MM.1S (cell line): Measurements from ENCODE around the gene MYOG.
A peak's percentile ranks its signal among the peaks of the same experiment; 100 is the strongest.

ENCODE experiments used
- DNase-seq: peaks from one replicate; pipeline ENCODE4 v3.0.0-alpha.2; 2015
- H2AFZ ChIP-seq: fragments of 300-600 bp; sonication (generic); 2 replicates; pipeline ENCODE4 v1.6.0; 2016; ENCODE audit warnings: antibody characterized with exemption, low read length
- H3F3A ChIP-seq: fragments of 300-600 bp; sonication (generic); 2 replicates; pipeline ENCODE4 v1.6.1; 2016; ENCODE audit warnings: mild to moderate bottlenecking, antibody characterized with exemption, low read length, moderate library complexity, mixed read lengths; ENCODE audit not compliant: insufficient read depth
- H3K27ac ChIP-seq: fragments of 300-600 bp; sonication (generic); 2 replicates; pipeline ENCODE4 v1.5.1; 2016; ENCODE audit warnings: mild to moderate bottlenecking, low read length
- H3K27me3 ChIP-seq: fragments of 300-600 bp; sonication (generic); replicated peaks from 2 replicates; pipeline ENCODE4 v1.6.0; 2016; ENCODE audit warnings: low read length; ENCODE audit not compliant: insufficient read depth
- H3K36me3 ChIP-seq: fragments of 300-600 bp; sonication (generic); replicated peaks from 2 replicates; pipeline ENCODE4 v1.6.1; 2016; ENCODE audit warnings: mild to moderate bottlenecking, low read length, mixed read lengths; ENCODE audit not compliant: insufficient read depth
- H3K4me1 ChIP-seq: fragments of 300-600 bp; sonication (generic); 2 replicates; pipeline ENCODE4 v1.6.1; 2016; ENCODE audit warnings: low read length, mixed read lengths
- H3K4me2 ChIP-seq: fragments of 300-600 bp; sonication (generic); 2 replicates; pipeline ENCODE4 v1.6.0; 2016; ENCODE audit warnings: low read depth, low read length
- H3K4me3 ChIP-seq: fragments of 300-600 bp; sonication (generic); 2 replicates; pipeline ENCODE4 v1.5.1; 2016; ENCODE audit warnings: low read length, mixed read lengths
- H3K79me2 ChIP-seq: fragments of 300-600 bp; sonication (generic); 2 replicates; pipeline ENCODE4 v1.6.1; 2016; ENCODE audit warnings: mixed run types, low read length, mixed read lengths
- H3K9ac ChIP-seq: fragments of 300-600 bp; sonication (generic); 2 replicates; pipeline ENCODE4 v1.6.1; 2016; ENCODE audit warnings: low read length, mixed read lengths
- H3K9me2 ChIP-seq: fragments of 300-600 bp; sonication (generic); replicated peaks from 2 replicates; pipeline ENCODE4 v1.6.1; 2016; ENCODE audit warnings: mild to moderate bottlenecking, low read length, mixed read lengths; ENCODE audit not compliant: insufficient read depth
- H3K9me3 ChIP-seq: fragments of 300-600 bp; sonication (generic); replicated peaks from 2 replicates; pipeline ENCODE4 v1.6.1; 2016; ENCODE audit warnings: mild to moderate bottlenecking, low read length, mixed read lengths; ENCODE audit not compliant: insufficient read depth
- H4K20me1 ChIP-seq: fragments of 300-600 bp; sonication (generic); 2 replicates; pipeline ENCODE4 v1.6.1; 2016; ENCODE audit warnings: mild to moderate bottlenecking, low read length, moderate library complexity, mixed read lengths; ENCODE audit not compliant: insufficient read depth
- CTCF ChIP-seq: fragments of 300-600 bp; sonication (generic); IDR thresholded peaks from 2 replicates; pipeline ENCODE4 v1.5.1; 2016; ENCODE audit warnings: antibody characterized with exemption, low read length, mixed read lengths
- EZH2 ChIP-seq: fragments of 300-600 bp; sonication (generic); optimal IDR thresholded peaks from 2 replicates; pipeline ENCODE3; 2017; ENCODE audit warnings: low read depth, mild to moderate bottlenecking, antibody characterized with exemption, low read length, mixed read lengths
- EZH2phosphoT487 ChIP-seq: fragments of 300-600 bp; sonication (generic); IDR thresholded peaks from 2 replicates; pipeline ENCODE4 v1.6.1; 2018; ENCODE audit warnings: antibody characterized with exemption, low read length

The MYOG gene

GRCh38 chr1:203072911-203073310 is 12.9 kb downstream of the MYOG start:
- Histone ChIP-seq H3K4me3 (no peak overlapping the region), H3K79me2 (no peaks in the 10 kb centered on the region), H3K4me2 (no peak overlapping the region), H3K36me3 (no peaks in the 10 kb centered on the region), H3K27me3 (no peaks in the 10 kb centered on the region), H3K9ac (no peak overlapping the region), H2AFZ (no peak overlapping the region), H3K9me3 (no peaks in the 10 kb centered on the region), H3F3A (0 out of 2 replicates have a peak, but pooled peaks cover 2% of the 10 kb centered on the region), H3K9me2 (no peaks in the 10 kb centered on the region), H3K4me1 (peaks cover 19% of the 10 kb centered on the region), H4K20me1 (no peaks in the 10 kb centered on the region), H3K27ac (no peak overlapping the region)
- no peak for DNase-seq
- TF ChIP-seq EZH2 (no peak), CTCF (no peak), EZH2phosphoT487 (no peak)

GRCh38 chr1:203072002-203072602 is 13.7 kb downstream of the MYOG start:
- H3K27ac ChIP-seq, result no peak overlapping the region
- H3K4me3 ChIP-seq, result no peak overlapping the region
- no peak for DNase-seq
- 0 out of 2 replicates have a peak, but pooled peaks cover 2% of the 10 kb centered on the region for H3F3A ChIP-seq
- no peak overlapping the region for H3K4me2 ChIP-seq
- TF ChIP-seq EZH2, result no peak
- TF ChIP-seq CTCF, result no peak
- no peak for TF ChIP-seq EZH2phosphoT487
- H3K4me1 ChIP-seq, result peaks cover 19% of the 10 kb centered on the region
- no peaks in the 10 kb centered on the region for H3K9me3 ChIP-seq
- H2AFZ ChIP-seq, result no peak overlapping the region
- H4K20me1 ChIP-seq, result no peaks in the 10 kb centered on the region
- H3K79me2 ChIP-seq, result no peaks in the 10 kb centered on the region
- H3K27me3 ChIP-seq, result no peaks in the 10 kb centered on the region
- H3K9me2 ChIP-seq, result no peaks in the 10 kb centered on the region
- H3K9ac ChIP-seq, result no peak overlapping the region
- no peaks in the 10 kb centered on the region for H3K36me3 ChIP-seq

GRCh38 chr1:203069030-203069747 is 16.6 kb downstream of the MYOG start:
- Histone ChIP-seq H4K20me1 (no peaks in the 10 kb centered on the region), H3K27ac (peak overlapping the region; percentile 53; the same call in 1 of the 2 replicates), H3K36me3 (no peaks in the 10 kb centered on the region), H3K4me3 (no peak overlapping the region), H3K4me2 (peak overlapping the region; percentile 28; the same call in 1 of the 2 replicates), H3K79me2 (no peaks in the 10 kb centered on the region), H2AFZ (peak overlapping the region; percentile 25), H3K9me2 (no peaks in the 10 kb centered on the region), H3K9me3 (no peaks in the 10 kb centered on the region), H3K27me3 (no peaks in the 10 kb centered on the region), H3K9ac (no peak overlapping the region), H3F3A (0 out of 2 replicates have a peak, but pooled peaks cover 2% of the 10 kb centered on the region), H3K4me1 (peaks cover 19% of the 10 kb centered on the region)
- TF ChIP-seq CTCF, result no peak
- TF ChIP-seq EZH2phosphoT487, result no peak
- TF ChIP-seq EZH2, result no peak
- peak; percentile 68 for DNase-seq
